ENCODE measurements around the gene BFSP2. TPM values are rescaled to one million over a fixed set of nuclear protein-coding genes. Genes with fewer than 3 reads are reported as not detected.
"Not testable (repeated sequence)": the region's sequence is repeated elsewhere in the genome, so short reads cannot be mapped to it uniquely, and the experiment has no call there.

BFSP2 gene
- total RNA-seq, 1 donor from 2014 or later, result not detected

- H3K36me3 Mint-ChIP-seq, result no peaks in the 10 kb centered on the region
- TF ChIP-seq, protein P1, sequence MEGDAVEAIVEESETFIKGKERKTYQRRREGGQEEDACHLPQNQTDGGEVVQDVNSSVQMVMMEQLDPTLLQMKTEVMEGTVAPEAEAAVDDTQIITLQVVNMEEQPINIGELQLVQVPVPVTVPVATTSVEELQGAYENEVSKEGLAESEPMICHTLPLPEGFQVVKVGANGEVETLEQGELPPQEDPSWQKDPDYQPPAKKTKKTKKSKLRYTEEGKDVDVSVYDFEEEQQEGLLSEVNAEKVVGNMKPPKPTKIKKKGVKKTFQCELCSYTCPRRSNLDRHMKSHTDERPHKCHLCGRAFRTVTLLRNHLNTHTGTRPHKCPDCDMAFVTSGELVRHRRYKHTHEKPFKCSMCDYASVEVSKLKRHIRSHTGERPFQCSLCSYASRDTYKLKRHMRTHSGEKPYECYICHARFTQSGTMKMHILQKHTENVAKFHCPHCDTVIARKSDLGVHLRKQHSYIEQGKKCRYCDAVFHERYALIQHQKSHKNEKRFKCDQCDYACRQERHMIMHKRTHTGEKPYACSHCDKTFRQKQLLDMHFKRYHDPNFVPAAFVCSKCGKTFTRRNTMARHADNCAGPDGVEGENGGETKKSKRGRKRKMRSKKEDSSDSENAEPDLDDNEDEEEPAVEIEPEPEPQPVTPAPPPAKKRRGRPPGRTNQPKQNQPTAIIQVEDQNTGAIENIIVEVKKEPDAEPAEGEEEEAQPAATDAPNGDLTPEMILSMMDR (conservative IDR thresholded peaks at IDR 0.05), result no peak
- peaks cover 26% of the 10 kb centered on the region for H3K4me1 Mint-ChIP-seq (ENCODE audit: unreplicated experiment)
- H3K27me3 Mint-ChIP-seq, result no peaks in the 10 kb centered on the region
- no peak overlapping the region for H3K4me3 Mint-ChIP-seq
- H3K9me3 Mint-ChIP-seq, result no peaks in the 10 kb centered on the region
- DNase-seq (ENCODE audit: extremely low spot score, unreplicated experiment), result no peak
- H3K27ac Mint-ChIP-seq, result peak overlapping the region; percentile 10
These were observed 80.2 kb downstream of the BFSP2 start for GRCh38 chr3:133479895-133480669.

- DNase-seq (ENCODE audit: extremely low spot score, unreplicated experiment); H3K27me3 Mint-ChIP-seq; H3K27ac Mint-ChIP-seq; H3K36me3 Mint-ChIP-seq; H3K9me3 Mint-ChIP-seq; H3K4me3 Mint-ChIP-seq: not testable (repeated sequence)
- H3K4me1 Mint-ChIP-seq (ENCODE audit: unreplicated experiment), result peaks cover 13% of the 10 kb centered on the region
These were observed 82.6 kb downstream of the BFSP2 start for GRCh38 chr3:133482474-133482873.

DNA sequence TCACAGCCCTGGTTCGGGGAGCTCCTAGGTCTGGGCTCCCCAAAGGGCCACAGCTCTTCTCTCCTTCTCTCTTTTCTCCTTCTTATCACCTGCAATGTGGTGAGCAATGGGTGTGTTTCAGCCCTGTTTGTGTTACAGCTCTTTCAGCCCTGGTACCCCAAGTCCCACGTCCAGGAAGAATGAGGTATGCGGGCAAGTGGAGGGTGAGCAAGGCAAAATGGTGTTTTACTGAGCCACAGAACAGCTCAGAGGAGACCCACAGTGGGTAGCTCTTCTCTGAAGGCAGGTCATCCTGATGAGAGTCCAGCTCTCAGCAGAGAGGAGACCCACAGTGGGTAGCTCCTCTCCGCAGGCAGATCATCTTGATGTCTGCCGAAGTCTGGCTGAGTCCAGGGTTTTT, 86.8 kb downstream of the BFSP2 start:
- Mint-ChIP-seq H3K27me3 (no peaks in the 10 kb centered on the region), H3K4me1 (ENCODE audit: unreplicated experiment) (peaks cover 14% of the 10 kb centered on the region), H3K27ac (no peak overlapping the region), H3K9me3 (no peaks in the 10 kb centered on the region), H3K36me3 (no peaks in the 10 kb centered on the region), H3K4me3 (no peak overlapping the region)
- no peak for DNase-seq (ENCODE audit: extremely low spot score, unreplicated experiment)
- TF ChIP-seq, protein P1 (conservative IDR thresholded peaks at IDR 0.05), result no peak

DNA sequence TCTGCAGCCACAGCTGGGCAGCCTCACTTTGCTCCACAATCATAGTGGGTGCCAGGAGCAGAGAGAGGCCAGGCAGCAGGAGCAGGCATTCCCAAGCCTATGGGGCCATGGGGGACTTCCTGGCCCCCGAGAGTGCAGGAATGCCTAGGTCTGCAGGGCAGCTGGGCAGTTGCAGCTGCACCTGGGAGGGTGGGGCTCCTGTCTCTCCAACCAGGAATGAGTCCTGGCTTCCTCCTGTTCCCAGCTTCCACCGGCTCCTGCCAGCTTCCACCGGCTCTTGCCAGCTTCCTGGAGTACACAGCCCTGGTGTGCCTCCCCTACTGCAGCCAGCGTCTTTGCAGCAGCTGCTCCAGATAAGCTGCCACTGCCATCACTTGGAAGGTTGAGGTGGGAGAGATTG, 87.3 kb downstream of the BFSP2 start:
- no peak for DNase-seq (ENCODE audit: extremely low spot score, unreplicated experiment)
- no peak overlapping the region for H3K4me3 Mint-ChIP-seq
- no peaks in the 10 kb centered on the region for H3K9me3 Mint-ChIP-seq
- TF ChIP-seq, protein P1 (conservative IDR thresholded peaks at IDR 0.05), result no peak
- H3K27me3 Mint-ChIP-seq, result no peaks in the 10 kb centered on the region
- peaks cover 14% of the 10 kb centered on the region for H3K4me1 Mint-ChIP-seq (ENCODE audit: unreplicated experiment)
- H3K36me3 Mint-ChIP-seq, result no peaks in the 10 kb centered on the region
- no peak overlapping the region for H3K27ac Mint-ChIP-seq

GRCh38 chr3:133487920-133488540, 88.2 kb downstream of the BFSP2 start:
- Mint-ChIP-seq H3K4me1 (ENCODE audit: unreplicated experiment) (peaks cover 14% of the 10 kb centered on the region), H3K36me3 (no peaks in the 10 kb centered on the region), H3K4me3 (no peak overlapping the region), H3K27me3 (peaks cover 5% of the 10 kb centered on the region), H3K27ac (no peak overlapping the region), H3K9me3 (no peaks in the 10 kb centered on the region)
- no peak for DNase-seq (ENCODE audit: extremely low spot score, unreplicated experiment)
- TF ChIP-seq, protein P1 (conservative IDR thresholded peaks at IDR 0.05), result peak; percentile 65

DNA sequence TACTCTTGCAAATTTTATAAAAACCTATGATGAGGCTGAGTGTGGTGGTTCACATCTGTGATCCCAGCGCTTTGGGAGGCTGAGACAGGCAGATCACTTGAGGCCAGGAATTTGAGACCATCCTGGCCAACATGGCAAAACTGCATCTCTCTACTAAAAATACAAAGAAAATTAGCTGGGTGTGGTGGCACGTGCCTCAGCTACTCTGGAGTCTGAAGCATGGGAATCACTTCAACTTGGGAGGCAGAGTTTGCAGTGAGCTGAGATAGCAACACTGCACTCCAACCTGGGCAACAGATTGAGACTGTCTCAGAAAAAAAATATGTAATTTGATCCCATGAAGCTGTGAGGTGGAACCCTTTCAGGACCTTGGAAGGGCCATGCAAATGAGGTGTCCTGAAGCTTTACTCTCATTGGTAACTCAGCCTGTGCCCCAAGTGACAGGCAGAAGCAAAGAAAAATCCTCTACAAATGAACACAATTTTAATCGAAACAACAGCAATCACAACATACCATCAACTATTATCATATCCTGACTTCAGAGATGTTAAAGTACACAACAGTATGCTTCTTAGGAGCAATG, 89.0 kb downstream of the BFSP2 start:
- TF ChIP-seq, protein P1 (conservative IDR thresholded peaks at IDR 0.05), result no peak
- Mint-ChIP-seq H3K27ac (no peak overlapping the region), H3K27me3 (peaks cover 5% of the 10 kb centered on the region), H3K9me3 (no peaks in the 10 kb centered on the region), H3K4me3 (no peak overlapping the region), H3K36me3 (no peaks in the 10 kb centered on the region), H3K4me1 (ENCODE audit: unreplicated experiment) (peaks cover 14% of the 10 kb centered on the region)
- DNase-seq (ENCODE audit: extremely low spot score, unreplicated experiment), result no peak

Measured in type B pancreatic cell (in vitro differentiated cells).